WTC11 (cell line): ENCODE data around the gene MGAT2. TPM values are rescaled to one million over a fixed set of nuclear protein-coding genes. Genes with fewer than 3 reads are reported as not detected.

Source experiments
- ATAC-seq: fragments of 200-7000 bp; cut with Tn5 transposase; 2 replicates; pipeline ENCODE4 v1.10.0; 2021; ENCODE audit warnings: mild to moderate bottlenecking, moderate library complexity
- CTCF ChIA-PET: fragments of 300-600 bp; sonication (Branson Sonifier 250); formaldehyde crosslinking; loops from one replicate; lab custom pipeline; 2021; ENCODE audit warnings: antibody characterized with exemption; lab: Charles Lee
- POLR2A ChIA-PET: fragments of 350-600 bp; sonication (Branson Sonifier 250); formaldehyde crosslinking; loops from one replicate; lab custom pipeline; 2021; ENCODE audit warnings: antibody characterized with exemption; lab: Charles Lee
- DNase-seq: peaks from one replicate; pipeline ENCODE4 v3.0.0; 2021; ENCODE audit warnings: low spot score
- H3K27ac Mint-ChIP-seq: 2 replicates; pipeline ENCODE4 v1.8.0; 2021; ENCODE audit warnings: mixed read lengths
- H3K27me3 Mint-ChIP-seq: 2 replicates; pipeline ENCODE4 v1.8.0; 2021; ENCODE audit warnings: low read depth, mild to moderate bottlenecking, moderate library complexity, mixed read lengths
- H3K36me3 Mint-ChIP-seq: 2 replicates; pipeline ENCODE4 v1.8.0; 2021; ENCODE audit warnings: mixed read lengths
- H3K4me1 Mint-ChIP-seq: 2 replicates; pipeline ENCODE4 v1.8.0; 2022; ENCODE audit warnings: mixed read lengths
- H3K4me3 Mint-ChIP-seq: 2 replicates; pipeline ENCODE4 v1.8.0; 2021; ENCODE audit warnings: mild to moderate bottlenecking, moderate library complexity, mixed read lengths
- H3K9me3 Mint-ChIP-seq: 2 replicates; pipeline ENCODE4 v1.8.0; 2021; ENCODE audit warnings: mixed read lengths
- AR ChIP-seq: fragments of 250-450 bp; sonication (Bioruptor Pico); IDR thresholded peaks from 2 replicates; pipeline ENCODE4 v1.9.0; 2021; ENCODE audit warnings: mild to moderate bottlenecking
- ELF4 ChIP-seq: sonication (generic); formaldehyde crosslinking; IDR thresholded peaks from 2 replicates; pipeline ENCODE4 v1.8.1; 2022; ENCODE audit warnings: low read depth, mild to moderate bottlenecking, moderate library complexity, missing genetic modification reagents
- EMX1 ChIP-seq: fragments of 250-450 bp; sonication (Bioruptor Pico); IDR thresholded peaks from 2 replicates; pipeline ENCODE4 v1.8.0; 2021; ENCODE audit warnings: mild to moderate bottlenecking
- ERG ChIP-seq: fragments of 250-450 bp; sonication (Bioruptor Pico); IDR thresholded peaks from 2 replicates; pipeline ENCODE4 v1.8.0; 2021; ENCODE audit warnings: mild to moderate bottlenecking
- GABPB1 ChIP-seq: sonication (generic); formaldehyde crosslinking; IDR thresholded peaks from 2 replicates; pipeline ENCODE4 v1.8.1; 2023; ENCODE audit warnings: mild to moderate bottlenecking, missing genetic modification reagents
- JUN ChIP-seq: sonication (generic); formaldehyde crosslinking; IDR thresholded peaks from 2 replicates; pipeline ENCODE4 v1.8.0; 2023; ENCODE audit warnings: mild to moderate bottlenecking, missing genetic modification reagents
- NFATC4 ChIP-seq: fragments of 250-450 bp; sonication (Bioruptor Pico); IDR thresholded peaks from 2 replicates; pipeline ENCODE4 v1.9.0; 2021; ENCODE audit warnings: mild to moderate bottlenecking
- NR2C2 ChIP-seq: sonication (generic); formaldehyde crosslinking; IDR thresholded peaks from 2 replicates; pipeline ENCODE4 v1.8.0; 2022; ENCODE audit warnings: mild to moderate bottlenecking, missing genetic modification reagents
- PRRX2 ChIP-seq: fragments of 250-450 bp; sonication (Bioruptor Pico); IDR thresholded peaks from 2 replicates; pipeline ENCODE4 v1.8.0; 2021; ENCODE audit warnings: mild to moderate bottlenecking
- ZNF416 ChIP-seq: fragments of 250-450 bp; sonication (Bioruptor Pico); IDR thresholded peaks from 2 replicates; pipeline ENCODE4 v1.9.0; 2021; ENCODE audit warnings: mild to moderate bottlenecking, inconsistent platforms
- ZNF671 ChIP-seq: fragments of 250-450 bp; sonication (Bioruptor Pico); IDR thresholded peaks from 2 replicates; pipeline ENCODE4 v1.8.0; 2021; ENCODE audit warnings: mild to moderate bottlenecking
- total RNA-seq: library from RNA; stranded (reverse); gene quantifications from 3 replicates; pipeline ENCODE4 v1.2.3, GENCODE V29; 2021
- TF ChIP-seq, protein P1 (sequence below): fragments of 250-450 bp; sonication (Bioruptor Pico); conservative IDR thresholded peaks from 2 replicates; pipeline ENCODE4 v1.9.0; 2021; ENCODE audit warnings: mild to moderate bottlenecking
- TF ChIP-seq, protein P2 (sequence below): fragments of 250-450 bp; sonication (Bioruptor Pico); IDR thresholded peaks from 2 replicates; pipeline ENCODE4 v1.9.0; 2021; ENCODE audit warnings: mild to moderate bottlenecking, borderline replicate concordance
- TF ChIP-seq, protein P3 (sequence below): sonication (generic); formaldehyde crosslinking; IDR thresholded peaks from 2 replicates; pipeline ENCODE4 v1.8.0; 2023; ENCODE audit warnings: missing genetic modification reagents, mild to moderate bottlenecking, borderline replicate concordance
- TF ChIP-seq, protein P4 (sequence below): sonication (generic); formaldehyde crosslinking; IDR thresholded peaks from 2 replicates; pipeline ENCODE4 v1.8.1; 2023; ENCODE audit warnings: mild to moderate bottlenecking, moderate library complexity, missing genetic modification reagents

Gene MGAT2
- total RNA-seq, 1 experiment from 2014 or later, result 25.2 TPM

- Mint-ChIP-seq H3K27ac (peak overlapping the region; percentile 96), H3K36me3 (peaks cover 60% of the 10 kb centered on the region)
- peak; percentile 8 for ATAC-seq
- TF ChIP-seq JUN (CRISPR knock-in tag) (0 out of 2 replicates have a peak, but pooled peaks have one; percentile 32), NR2C2 (CRISPR knock-in tag) (no peak), PRRX2 (peak; percentile 7), ERG (peak; percentile 86; the same call in 1 of the 2 replicates), EMX1 (CRISPR knock-in tag) (peak; percentile 6; the same call in 1 of the 2 replicates), ZNF416 (CRISPR knock-in tag) (peak; percentile 65; the same call in 1 of the 2 replicates), ELF4 (CRISPR knock-in tag) (no peak), AR (CRISPR knock-in tag) (peak; percentile 88), ZNF671 (CRISPR knock-in tag) (peak; percentile 66), GABPB1 (CRISPR knock-in tag) (no peak), NFATC4 (CRISPR knock-in tag) (peak; percentile 78)
- TF ChIP-seq, protein P1, sequence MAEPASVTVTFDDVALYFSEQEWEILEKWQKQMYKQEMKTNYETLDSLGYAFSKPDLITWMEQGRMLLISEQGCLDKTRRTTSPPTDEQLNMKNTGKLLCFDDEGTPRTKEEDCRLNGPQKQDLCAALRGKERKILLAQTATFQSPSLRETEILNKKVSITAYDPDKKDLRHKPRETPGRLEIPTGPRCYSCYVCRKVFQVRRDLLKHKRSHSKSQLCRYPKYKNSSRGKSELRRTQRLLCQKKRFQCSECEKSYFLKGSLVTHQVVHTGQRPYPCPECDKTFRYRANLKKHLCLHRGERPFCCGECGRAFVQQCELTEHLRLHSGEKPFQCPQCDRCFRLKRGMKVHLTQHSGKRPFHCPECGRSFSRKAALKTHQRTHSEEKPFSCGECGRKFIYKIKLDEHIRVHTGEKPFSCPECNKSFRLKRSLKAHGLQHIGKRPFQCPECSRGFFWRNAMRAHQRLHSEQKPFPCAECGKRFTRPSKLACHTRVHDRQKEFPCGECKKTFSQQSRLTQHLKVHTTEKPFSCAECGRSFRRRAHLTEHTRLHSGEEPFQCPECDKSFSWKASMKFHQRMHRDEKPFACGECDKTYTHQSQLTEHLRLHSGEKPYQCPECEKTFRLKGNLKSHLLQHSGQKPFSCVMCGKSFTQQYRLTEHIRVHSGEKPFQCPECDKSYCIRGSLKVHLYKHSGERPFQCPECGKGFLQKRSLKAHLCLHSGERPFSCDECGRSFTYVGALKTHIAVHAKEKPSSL (CRISPR knock-in tag), result peak; percentile 48; the same call in 1 of the 2 replicates
- TF ChIP-seq, protein P2, sequence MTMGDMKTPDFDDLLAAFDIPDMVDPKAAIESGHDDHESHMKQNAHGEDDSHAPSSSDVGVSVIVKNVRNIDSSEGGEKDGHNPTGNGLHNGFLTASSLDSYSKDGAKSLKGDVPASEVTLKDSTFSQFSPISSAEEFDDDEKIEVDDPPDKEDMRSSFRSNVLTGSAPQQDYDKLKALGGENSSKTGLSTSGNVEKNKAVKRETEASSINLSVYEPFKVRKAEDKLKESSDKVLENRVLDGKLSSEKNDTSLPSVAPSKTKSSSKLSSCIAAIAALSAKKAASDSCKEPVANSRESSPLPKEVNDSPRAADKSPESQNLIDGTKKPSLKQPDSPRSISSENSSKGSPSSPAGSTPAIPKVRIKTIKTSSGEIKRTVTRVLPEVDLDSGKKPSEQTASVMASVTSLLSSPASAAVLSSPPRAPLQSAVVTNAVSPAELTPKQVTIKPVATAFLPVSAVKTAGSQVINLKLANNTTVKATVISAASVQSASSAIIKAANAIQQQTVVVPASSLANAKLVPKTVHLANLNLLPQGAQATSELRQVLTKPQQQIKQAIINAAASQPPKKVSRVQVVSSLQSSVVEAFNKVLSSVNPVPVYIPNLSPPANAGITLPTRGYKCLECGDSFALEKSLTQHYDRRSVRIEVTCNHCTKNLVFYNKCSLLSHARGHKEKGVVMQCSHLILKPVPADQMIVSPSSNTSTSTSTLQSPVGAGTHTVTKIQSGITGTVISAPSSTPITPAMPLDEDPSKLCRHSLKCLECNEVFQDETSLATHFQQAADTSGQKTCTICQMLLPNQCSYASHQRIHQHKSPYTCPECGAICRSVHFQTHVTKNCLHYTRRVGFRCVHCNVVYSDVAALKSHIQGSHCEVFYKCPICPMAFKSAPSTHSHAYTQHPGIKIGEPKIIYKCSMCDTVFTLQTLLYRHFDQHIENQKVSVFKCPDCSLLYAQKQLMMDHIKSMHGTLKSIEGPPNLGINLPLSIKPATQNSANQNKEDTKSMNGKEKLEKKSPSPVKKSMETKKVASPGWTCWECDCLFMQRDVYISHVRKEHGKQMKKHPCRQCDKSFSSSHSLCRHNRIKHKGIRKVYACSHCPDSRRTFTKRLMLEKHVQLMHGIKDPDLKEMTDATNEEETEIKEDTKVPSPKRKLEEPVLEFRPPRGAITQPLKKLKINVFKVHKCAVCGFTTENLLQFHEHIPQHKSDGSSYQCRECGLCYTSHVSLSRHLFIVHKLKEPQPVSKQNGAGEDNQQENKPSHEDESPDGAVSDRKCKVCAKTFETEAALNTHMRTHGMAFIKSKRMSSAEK (CRISPR knock-in tag), result peak; percentile 18; the same call in 1 of the 2 replicates
- TF ChIP-seq, protein P3, sequence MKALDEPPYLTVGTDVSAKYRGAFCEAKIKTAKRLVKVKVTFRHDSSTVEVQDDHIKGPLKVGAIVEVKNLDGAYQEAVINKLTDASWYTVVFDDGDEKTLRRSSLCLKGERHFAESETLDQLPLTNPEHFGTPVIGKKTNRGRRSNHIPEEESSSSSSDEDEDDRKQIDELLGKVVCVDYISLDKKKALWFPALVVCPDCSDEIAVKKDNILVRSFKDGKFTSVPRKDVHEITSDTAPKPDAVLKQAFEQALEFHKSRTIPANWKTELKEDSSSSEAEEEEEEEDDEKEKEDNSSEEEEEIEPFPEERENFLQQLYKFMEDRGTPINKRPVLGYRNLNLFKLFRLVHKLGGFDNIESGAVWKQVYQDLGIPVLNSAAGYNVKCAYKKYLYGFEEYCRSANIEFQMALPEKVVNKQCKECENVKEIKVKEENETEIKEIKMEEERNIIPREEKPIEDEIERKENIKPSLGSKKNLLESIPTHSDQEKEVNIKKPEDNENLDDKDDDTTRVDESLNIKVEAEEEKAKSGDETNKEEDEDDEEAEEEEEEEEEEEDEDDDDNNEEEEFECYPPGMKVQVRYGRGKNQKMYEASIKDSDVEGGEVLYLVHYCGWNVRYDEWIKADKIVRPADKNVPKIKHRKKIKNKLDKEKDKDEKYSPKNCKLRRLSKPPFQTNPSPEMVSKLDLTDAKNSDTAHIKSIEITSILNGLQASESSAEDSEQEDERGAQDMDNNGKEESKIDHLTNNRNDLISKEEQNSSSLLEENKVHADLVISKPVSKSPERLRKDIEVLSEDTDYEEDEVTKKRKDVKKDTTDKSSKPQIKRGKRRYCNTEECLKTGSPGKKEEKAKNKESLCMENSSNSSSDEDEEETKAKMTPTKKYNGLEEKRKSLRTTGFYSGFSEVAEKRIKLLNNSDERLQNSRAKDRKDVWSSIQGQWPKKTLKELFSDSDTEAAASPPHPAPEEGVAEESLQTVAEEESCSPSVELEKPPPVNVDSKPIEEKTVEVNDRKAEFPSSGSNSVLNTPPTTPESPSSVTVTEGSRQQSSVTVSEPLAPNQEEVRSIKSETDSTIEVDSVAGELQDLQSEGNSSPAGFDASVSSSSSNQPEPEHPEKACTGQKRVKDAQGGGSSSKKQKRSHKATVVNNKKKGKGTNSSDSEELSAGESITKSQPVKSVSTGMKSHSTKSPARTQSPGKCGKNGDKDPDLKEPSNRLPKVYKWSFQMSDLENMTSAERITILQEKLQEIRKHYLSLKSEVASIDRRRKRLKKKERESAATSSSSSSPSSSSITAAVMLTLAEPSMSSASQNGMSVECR (CRISPR knock-in tag), result no peak
- TF ChIP-seq, protein P4, sequence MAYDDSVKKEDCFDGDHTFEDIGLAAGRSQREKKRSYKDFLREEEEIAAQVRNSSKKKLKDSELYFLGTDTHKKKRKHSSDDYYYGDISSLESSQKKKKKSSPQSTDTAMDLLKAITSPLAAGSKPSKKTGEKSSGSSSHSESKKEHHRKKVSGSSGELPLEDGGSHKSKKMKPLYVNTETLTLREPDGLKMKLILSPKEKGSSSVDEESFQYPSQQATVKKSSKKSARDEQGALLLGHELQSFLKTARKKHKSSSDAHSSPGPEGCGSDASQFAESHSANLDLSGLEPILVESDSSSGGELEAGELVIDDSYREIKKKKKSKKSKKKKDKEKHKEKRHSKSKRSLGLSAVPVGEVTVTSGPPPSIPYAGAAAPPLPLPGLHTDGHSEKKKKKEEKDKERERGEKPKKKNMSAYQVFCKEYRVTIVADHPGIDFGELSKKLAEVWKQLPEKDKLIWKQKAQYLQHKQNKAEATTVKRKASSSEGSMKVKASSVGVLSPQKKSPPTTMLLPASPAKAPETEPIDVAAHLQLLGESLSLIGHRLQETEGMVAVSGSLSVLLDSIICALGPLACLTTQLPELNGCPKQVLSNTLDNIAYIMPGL (CRISPR knock-in tag), result no peak
- TF ChIP-seq, all 79 proteins: peak for 10
- POLR2A ChIA-PET, result interaction anchor here (0.8 to 1.1 kb wide), 2 partner anchors 14 to 186 kb away, joined by 3 to 5 read pairs; partner anchors contain the start of gene KLHDC2
- Mint-ChIP-seq H3K4me3 (peak overlapping the region; percentile 1; the same call in 1 of the 2 replicates), H3K4me1 (peaks cover 37% of the 10 kb centered on the region), H3K27me3 (peaks cover 4% of the 10 kb centered on the region; the same call in 1 of the 2 replicates), H3K9me3 (no peaks in the 10 kb centered on the region)
- no peak for DNase-seq
- CTCF ChIA-PET, result interaction anchor here (0.6 to 1.5 kb wide), 3 partner anchors 31 to 120 kb away, joined by 3 to 8 read pairs (median 3); no protein-coding TSS in a partner anchor
Measured at GRCh38 chr14:49581209-49582112, 39.1 kb upstream of the MGAT2 start.
